ENCODE measurements around the gene NETO1.
A peak's percentile ranks its signal among the peaks of the same experiment; 100 is the strongest.

The NETO1 gene, protein sequence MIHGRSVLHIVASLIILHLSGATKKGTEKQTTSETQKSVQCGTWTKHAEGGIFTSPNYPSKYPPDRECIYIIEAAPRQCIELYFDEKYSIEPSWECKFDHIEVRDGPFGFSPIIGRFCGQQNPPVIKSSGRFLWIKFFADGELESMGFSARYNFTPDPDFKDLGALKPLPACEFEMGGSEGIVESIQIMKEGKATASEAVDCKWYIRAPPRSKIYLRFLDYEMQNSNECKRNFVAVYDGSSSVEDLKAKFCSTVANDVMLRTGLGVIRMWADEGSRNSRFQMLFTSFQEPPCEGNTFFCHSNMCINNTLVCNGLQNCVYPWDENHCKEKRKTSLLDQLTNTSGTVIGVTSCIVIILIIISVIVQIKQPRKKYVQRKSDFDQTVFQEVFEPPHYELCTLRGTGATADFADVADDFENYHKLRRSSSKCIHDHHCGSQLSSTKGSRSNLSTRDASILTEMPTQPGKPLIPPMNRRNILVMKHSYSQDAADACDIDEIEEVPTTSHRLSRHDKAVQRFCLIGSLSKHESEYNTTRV

DNA sequence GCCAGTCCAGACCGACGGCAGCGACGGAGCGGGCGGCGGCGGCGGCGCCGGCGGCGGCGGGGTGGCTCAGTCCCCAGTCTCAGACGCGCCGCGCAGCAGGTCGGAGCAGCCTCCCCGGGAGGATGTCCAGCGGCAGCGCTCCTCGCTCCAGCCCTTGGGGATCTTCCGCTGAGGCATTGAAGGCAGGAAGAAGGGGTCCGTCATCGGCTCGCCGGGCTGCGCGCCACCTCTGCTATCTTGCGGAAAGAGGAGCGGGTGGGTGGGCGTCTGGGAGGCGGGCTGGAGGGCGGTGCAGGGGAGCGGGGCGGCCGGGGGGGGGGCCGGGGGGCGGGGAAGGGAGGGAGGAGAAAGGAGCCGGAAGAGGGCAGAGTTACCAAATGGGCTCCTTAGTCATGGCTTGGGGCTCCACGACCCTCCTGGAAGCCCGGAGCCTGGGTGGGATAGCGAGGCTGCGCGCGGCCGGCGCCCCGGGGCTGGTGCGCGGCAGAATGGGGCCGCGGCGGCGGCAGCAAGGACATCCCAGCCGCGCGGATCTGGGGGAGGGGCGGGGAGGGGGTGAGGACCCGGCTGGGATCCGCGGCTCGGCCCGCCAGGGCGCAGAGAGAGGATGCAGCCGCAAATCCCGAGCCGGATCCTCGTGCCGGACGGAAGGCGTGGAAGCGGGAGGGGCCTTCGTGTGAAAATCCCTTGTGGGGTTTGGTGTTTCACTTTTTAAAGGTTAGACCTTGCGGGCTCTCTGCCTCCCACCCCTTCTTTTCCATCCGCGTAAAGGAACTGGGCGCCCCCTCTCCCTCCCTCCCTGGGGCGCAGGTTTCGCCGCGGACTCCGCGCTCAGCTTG, at the start of gene NETO1:
NETO1 (minus strand) TSS at position 242 of the 839 bp plus-strand sequence. CDS start 696 bp downstream, outside the sequence.
- no peak for DNase-seq (ENCODE audit: low read depth)
- H3K4me3 ChIP-seq (ENCODE audit: low read length): peak within 1 kb of the TSS; percentile 41
- TF ChIP-seq, protein P1, sequence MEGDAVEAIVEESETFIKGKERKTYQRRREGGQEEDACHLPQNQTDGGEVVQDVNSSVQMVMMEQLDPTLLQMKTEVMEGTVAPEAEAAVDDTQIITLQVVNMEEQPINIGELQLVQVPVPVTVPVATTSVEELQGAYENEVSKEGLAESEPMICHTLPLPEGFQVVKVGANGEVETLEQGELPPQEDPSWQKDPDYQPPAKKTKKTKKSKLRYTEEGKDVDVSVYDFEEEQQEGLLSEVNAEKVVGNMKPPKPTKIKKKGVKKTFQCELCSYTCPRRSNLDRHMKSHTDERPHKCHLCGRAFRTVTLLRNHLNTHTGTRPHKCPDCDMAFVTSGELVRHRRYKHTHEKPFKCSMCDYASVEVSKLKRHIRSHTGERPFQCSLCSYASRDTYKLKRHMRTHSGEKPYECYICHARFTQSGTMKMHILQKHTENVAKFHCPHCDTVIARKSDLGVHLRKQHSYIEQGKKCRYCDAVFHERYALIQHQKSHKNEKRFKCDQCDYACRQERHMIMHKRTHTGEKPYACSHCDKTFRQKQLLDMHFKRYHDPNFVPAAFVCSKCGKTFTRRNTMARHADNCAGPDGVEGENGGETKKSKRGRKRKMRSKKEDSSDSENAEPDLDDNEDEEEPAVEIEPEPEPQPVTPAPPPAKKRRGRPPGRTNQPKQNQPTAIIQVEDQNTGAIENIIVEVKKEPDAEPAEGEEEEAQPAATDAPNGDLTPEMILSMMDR (conservative IDR thresholded peaks at IDR 0.05; ENCODE audit: low read length): no peak

DNA sequence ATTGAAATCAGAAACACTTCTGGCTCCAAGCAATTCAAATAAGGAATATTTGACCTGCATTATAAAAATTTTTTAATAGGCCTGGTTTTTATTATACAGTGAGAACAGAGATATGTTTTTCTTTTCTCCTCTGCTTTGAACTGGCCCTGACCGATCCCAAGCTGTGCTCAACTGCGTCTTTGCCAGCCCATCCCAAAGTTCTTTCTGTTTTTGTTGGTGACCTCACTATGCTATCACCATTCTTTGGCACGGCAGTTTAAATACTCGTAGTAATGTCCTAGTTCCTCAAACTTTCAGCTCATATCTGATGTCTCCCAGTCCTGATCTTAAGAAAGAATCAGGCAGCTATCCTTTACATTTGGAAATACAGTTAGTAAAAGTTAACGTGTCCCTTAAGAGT, 42.3 kb upstream of the NETO1 start:
- TF ChIP-seq, protein P1 (conservative IDR thresholded peaks at IDR 0.05; ENCODE audit: low read length): no peak
- no peak for DNase-seq (ENCODE audit: low read depth)
- H3K4me3 ChIP-seq (ENCODE audit: low read length): no peak overlapping the region

DNA sequence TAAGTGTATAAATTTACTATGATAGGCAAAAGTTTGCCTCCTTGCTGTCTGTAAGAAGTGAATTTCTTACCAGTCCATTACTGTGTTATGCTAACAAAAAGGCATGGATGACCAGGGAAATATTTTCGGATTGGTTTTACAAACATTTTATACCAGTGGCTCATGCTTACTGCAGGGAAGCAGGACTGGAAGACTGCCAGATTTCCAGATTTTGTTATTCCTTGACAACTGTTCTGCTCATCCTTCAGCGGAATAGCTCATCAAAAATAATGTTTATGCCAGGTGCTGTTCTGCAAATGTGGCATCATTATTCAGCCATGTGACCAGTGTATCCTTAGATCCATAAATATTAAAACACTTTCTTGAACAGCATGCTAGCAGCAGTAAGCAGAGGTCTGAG, 40.4 kb upstream of the NETO1 start:
- TF ChIP-seq, protein P1 (conservative IDR thresholded peaks at IDR 0.05; ENCODE audit: low read length): no peak
- no peak for DNase-seq (ENCODE audit: low read depth)
- H3K4me3 ChIP-seq (ENCODE audit: low read length): no peak overlapping the region

DNA sequence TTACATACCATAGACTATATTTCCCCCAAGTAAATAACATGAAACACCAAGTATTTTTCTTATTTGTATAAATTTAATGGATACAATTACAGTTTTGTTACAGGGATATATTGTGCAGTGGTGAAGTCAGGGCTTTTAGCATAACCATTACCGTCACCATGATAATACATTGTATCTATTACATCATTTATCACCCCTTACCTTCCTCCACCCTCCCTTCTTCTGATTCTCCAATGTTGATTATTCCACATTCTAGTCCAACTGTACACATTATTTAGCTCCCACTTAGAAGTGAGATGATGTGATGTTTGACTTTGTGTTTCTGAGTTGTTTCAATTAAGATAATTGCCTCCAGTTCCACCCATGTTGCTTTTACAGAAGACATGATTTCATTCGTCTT, 35.2 kb upstream of the NETO1 start:
- TF ChIP-seq, protein P1 (conservative IDR thresholded peaks at IDR 0.05; ENCODE audit: low read length): no peak
- DNase-seq (ENCODE audit: low read depth): no peak
- no peak overlapping the region for H3K4me3 ChIP-seq (ENCODE audit: low read length)

DNA sequence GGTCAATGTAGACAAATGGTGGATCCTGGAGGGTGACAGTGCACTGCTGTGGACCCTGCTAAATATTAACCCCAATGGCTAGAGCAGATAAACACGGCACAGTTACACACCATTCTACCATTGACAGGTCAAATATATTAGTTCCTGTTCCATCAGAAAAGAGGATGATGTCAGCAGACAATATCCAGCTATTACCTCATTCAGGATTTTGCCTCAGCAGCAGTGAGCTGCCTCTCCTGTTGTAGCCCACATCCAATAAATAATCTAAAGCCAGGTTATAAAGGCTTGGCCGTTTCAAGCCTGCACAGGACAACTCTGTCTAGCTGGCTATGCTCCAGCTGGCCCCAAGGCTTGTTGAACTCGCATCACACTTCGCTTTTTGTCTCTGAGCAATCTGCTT, 31.6 kb upstream of the NETO1 start:
- TF ChIP-seq, protein P1 (conservative IDR thresholded peaks at IDR 0.05; ENCODE audit: low read length): no peak

DNA sequence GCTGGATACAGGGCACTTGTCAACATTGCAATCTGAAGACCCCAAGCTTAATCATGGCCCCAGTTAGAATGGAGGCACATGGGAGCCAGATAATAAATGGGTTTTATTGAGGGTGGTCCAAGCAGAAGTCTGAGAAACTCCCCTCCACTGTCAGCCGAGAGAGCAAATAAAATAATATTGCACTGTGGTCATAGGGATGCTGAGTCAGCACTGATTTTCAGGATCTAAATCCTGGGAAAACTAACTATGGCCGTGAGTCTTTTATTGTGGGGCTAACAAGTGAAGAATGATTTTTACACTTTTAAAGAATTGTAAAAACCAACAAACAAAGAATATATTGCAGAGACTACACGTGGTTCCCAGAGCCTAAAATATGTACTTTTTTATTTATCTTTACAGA, 31.1 kb upstream of the NETO1 start:
- TF ChIP-seq, protein P1 (conservative IDR thresholded peaks at IDR 0.05; ENCODE audit: low read length): no peak
- H3K4me3 ChIP-seq (ENCODE audit: low read length): no peak overlapping the region

More for the DNA sequence above, 31.6 kb upstream of the NETO1 start:
- no peak overlapping the region for H3K4me3 ChIP-seq (ENCODE audit: low read length)
- no peak for DNase-seq (ENCODE audit: low read depth)

More for the DNA sequence above, 31.1 kb upstream of the NETO1 start:
- DNase-seq (ENCODE audit: low read depth): no peak
